GM12892 (cell line): ENCODE measurements around the gene TOMM20.
"Not testable (repeated sequence)": the region's sequence is repeated elsewhere in the genome, so short reads cannot be mapped to it uniquely, and the experiment has no call there.

Experiments used
- POLR2A ChIP-seq: IDR thresholded peaks from 2 replicates; pipeline ENCODE4 v1.6.1; 2011; ENCODE audit warnings: low read depth, low read length, control low read depth
- POLR2AphosphoS5 ChIP-seq: IDR thresholded peaks from 2 replicates; pipeline ENCODE4 v1.6.1; 2011; ENCODE audit warnings: low read depth, low read length, control low read depth
- TAF1 ChIP-seq: IDR thresholded peaks from 2 replicates; pipeline ENCODE4 v1.6.1; 2011; ENCODE audit warnings: low read depth, mild to moderate bottlenecking, control low read depth, low read length, borderline replicate concordance

DNA sequence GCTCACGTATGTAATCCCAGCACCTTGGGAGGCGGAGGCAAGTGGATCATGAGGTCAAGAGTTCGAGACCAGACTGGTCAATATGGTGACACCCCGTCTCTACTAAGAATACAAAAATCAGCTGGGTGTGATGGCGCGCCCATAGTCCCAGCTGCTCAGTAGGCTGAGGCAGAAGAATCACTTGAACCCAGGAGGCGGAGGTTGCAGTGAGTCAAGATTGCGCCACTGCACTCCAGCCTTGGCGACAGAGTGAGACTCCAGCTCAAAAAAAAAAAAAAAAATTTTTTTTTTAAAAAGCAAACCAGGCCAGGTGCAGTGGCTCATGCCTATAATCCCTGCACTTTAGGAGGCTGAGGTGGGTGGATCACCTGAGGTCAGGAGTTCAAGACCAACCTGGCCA is 30.6 kb upstream of the TOMM20 start:
- TF ChIP-seq POLR2A, TAF1, POLR2AphosphoS5: not testable (repeated sequence)
